ENCODE measurements around the gene CARD11.

Gene CARD11

DNA sequence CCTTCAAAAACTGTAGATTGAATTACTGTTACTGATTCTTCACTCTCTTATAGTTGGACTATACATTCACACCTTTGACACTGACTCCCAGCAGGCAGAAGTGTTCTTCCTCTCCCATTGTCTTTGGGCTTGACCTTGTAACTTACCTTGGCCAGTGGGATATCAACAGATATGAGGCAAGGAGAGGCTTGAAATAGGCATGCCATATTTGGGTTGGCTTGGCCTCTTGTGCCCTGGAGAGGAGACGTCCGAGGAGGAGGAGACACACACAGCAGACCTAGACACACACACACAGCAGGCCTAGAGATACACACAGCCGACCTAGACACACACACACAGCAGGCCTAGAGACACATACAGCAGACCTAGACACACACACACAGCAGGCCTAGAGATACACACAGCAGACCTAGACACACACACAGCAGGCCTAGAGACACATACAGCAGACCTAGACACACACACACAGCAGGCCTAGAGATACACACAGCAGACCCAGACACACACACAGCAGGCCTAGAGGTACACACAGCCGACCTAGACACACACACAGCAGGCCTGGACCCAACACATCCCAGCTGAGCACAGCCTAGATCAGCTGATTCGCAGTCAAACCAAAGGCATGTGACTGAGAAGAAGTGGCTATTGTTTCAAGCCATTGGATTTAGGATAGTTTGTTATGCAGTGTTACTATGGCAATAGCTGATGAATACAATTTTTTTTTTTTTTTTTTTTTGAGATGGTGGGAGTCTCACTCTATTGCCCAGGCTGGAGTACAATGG lies 187.1 kb downstream of the CARD11 start:
- no peak overlapping the region for H3K23ac ChIP-seq (ENCODE audit: low read length)
- no peaks in the 10 kb centered on the region for H3K36me3 ChIP-seq (ENCODE audit: control insufficient read depth in 1 of 2, insufficient read depth in 2 of 2, low read length in 2 of 2)
- no peak overlapping the region for H3K4me3 ChIP-seq (ENCODE audit: low read depth, low read length)
- DNase-seq: peak in 1 of 2 donors; percentile 57
- H2AFZ ChIP-seq (ENCODE audit: insufficient read depth, low read length, poor library complexity): no peak overlapping the region
- H2AK5ac ChIP-seq (ENCODE audit: low read length): peak overlapping the region; percentile 8
- H3K27me3 ChIP-seq (ENCODE audit: insufficient read depth, low read length): no peaks in the 10 kb centered on the region
- no peak overlapping the region for H3K4me2 ChIP-seq (ENCODE audit: low read length)
- H3K4ac ChIP-seq (ENCODE audit: low read depth, low read length): no peak overlapping the region
- no peak overlapping the region for H4K91ac ChIP-seq (ENCODE audit: low read depth, low read length)
- no CpG with 5 or more reads among the region's 5 CpGs for WGBS (ENCODE audit: extremely low coverage, insufficient coverage, insufficient read length)
- H3K14ac ChIP-seq (ENCODE audit: low read length): no peak overlapping the region
- peak overlapping the region; percentile 58 for H2BK12ac ChIP-seq (ENCODE audit: low read length)
- peaks cover 4% of the 10 kb centered on the region for H3K9me3 ChIP-seq (ENCODE audit: insufficient read depth, low read depth, low read length)
- H3K18ac ChIP-seq (ENCODE audit: low read length): no peak overlapping the region
- H3K9ac ChIP-seq (ENCODE audit: low read length): no peak overlapping the region
- H2BK120ac ChIP-seq (ENCODE audit: insufficient read depth, low read length, poor library complexity): no peak overlapping the region
- H3K27ac ChIP-seq (ENCODE audit: low read depth, low read length): no peak overlapping the region
- H3K79me2 ChIP-seq (ENCODE audit: control insufficient read depth, insufficient read depth, low read length, poor library complexity): no peaks in the 10 kb centered on the region
- H3K4me1 ChIP-seq (ENCODE audit: control insufficient read depth in 1 of 2, insufficient read depth in 2 of 2, low read length in 2 of 2): peaks cover 4 to 6% of the 10 kb centered on the region in 2 experiments
- peak overlapping the region; percentile 11 for H2BK5ac ChIP-seq (ENCODE audit: low read depth, low read length, poor library complexity)
- no peaks in the 10 kb centered on the region for H3K79me1 ChIP-seq (ENCODE audit: low read length)
- H4K8ac ChIP-seq (ENCODE audit: low read depth, low read length): no peak overlapping the region
- no peak overlapping the region for H4K12ac ChIP-seq (ENCODE audit: low read depth, low read length)

All from trophoblast cell (in vitro differentiated cells and primary cell).